GM19193 (cell line): ENCODE results near the gene LRPAP1.

Experiments used
- POLR2A ChIP-seq: IDR thresholded peaks from 4 replicates; pipeline ENCODE4 v1.6.1; 2011; ENCODE audit not compliant: insufficient read depth, insufficient read length; ENCODE audit errors: extremely low read depth

The LRPAP1 gene

DNA sequence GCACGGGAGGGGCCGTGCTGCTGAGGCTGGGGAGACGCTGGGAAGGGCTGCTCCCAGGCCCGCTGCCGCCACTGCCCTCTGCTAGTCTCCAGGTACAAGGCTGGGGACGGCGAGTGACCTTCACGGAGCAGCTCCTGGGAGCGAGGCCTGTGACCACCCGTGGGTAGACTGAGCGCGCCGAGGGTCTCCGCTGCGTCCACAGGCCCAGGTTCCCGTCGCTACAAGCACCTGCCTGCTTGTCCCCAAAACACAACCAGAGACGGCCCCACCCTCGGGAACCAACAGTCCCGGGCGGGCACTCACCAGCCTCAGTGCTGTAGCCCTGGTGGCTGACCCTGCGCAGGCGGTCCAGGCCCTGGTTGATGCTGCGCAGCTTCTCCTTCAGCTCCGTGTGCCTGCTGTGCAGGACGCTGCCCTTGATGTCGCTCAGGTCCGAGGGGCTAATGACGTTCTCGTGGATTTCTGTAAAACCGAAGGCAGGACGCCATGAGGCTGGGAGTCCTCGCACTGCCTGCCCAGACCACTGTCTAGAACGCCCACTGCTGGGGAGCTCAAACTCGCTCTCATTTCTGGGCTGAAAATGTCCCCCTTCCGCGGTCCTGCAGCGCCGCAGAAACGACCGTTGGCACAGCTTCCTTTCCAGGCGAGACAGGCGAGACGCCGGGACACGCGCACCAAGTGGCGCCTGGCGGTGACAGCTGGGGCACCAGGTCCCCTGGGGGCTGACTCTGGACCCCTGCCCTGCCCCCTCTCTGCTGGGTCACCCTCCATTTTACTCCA is 14.3 kb downstream of the LRPAP1 start:
- TF ChIP-seq POLR2A, result no peak

DNA sequence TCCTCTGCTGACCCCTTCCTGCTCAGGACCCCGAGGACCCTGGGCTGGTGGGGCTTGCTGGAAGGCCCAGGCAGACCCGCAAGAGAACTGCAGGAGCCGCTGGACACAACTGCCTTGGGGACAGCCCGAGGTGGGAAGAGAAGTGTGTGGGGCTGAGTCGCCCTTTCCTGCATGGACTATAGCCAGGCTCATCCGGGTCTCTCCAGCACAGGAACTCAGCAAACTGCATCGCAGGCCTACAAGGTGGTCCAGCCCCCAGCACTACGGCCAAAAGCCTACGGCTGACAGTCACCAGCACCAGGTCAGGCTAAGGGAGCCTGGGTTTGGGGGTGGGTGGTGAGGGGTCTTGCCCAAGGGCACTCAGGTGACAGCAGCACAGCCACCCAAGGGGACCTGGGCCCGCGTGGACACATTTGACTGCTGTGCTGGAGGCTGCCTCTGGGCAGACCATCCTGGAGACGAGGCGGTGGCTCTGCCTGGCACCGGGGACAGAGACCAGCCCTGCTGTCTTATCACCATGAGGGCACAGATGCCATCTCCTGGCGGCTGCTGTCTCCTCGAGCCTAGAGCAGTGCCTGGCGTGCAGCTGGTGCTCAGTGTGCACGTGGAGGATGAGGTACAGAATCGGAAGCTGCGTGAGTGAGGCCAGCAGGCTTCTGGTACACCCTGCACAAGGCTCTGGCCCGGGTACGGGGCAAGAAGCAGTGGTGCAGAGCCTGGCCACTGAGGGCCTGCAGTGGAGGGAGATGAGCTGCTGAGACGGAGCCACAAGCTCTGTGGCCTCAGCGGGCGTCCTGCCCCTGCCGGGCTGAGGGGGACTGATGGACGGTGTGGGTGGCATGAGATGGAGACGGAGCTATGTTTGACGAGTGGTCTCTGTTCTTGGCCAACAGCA is 15.1 kb downstream of the LRPAP1 start:
- no peak for TF ChIP-seq POLR2A

DNA sequence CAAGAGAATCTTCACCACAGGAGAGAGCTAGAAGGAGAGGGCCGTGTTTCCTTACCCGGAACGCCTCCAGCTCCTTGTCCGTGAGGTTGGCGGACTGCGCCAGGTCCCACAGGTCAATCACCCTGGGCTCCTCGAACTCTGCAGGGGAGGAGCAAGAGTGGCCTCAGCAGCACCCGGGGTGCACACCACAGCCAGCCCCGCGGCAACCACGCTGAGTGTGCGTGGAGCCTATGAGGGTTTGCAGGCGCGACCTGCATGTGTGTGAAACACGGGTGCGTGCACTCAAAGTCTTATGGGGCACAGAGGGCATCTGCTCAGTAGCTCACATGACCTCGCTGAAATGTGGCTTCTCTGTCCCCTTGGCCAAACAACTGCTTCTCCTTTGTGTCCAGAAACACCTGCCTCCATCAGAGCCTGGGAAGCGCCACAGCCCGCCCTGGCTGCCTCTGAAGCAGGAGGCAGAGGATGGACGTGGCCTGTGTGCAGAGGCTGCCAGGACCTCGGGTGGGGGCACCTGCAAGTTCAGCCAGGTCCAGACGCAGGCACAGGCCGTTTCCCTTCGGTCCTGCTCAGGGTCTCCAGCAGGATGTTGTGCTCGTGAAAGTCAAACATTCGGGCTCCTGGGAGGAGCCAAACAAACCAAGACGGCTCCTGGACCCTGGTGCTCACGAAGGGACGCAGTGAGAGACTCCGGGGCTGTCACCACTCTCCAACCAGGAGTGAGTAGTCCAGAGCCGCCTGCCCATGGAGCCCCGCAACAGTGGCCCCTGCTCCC is 16.0 kb downstream of the LRPAP1 start:
- no peak for TF ChIP-seq POLR2A

DNA sequence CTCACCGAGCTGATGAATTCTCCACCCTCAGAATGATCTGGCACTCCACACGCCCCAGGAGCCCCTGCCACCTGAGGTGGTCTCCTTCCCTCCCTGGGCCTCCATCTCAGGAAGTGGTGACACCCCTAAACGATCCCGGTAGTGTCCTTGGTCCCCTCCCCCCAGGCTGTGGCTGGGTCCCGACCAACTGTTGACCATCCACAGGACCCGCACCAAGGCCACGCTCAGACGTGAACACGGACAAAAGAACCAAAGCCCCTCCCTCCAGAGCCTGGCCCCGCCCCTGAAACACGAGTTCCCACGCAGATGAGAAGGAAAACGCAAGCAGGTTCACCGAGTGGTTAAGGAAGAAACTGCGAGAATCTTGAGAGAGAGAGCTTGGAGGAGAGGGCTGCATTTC is 16.6 kb downstream of the LRPAP1 start:
- TF ChIP-seq POLR2A, result no peak

DNA sequence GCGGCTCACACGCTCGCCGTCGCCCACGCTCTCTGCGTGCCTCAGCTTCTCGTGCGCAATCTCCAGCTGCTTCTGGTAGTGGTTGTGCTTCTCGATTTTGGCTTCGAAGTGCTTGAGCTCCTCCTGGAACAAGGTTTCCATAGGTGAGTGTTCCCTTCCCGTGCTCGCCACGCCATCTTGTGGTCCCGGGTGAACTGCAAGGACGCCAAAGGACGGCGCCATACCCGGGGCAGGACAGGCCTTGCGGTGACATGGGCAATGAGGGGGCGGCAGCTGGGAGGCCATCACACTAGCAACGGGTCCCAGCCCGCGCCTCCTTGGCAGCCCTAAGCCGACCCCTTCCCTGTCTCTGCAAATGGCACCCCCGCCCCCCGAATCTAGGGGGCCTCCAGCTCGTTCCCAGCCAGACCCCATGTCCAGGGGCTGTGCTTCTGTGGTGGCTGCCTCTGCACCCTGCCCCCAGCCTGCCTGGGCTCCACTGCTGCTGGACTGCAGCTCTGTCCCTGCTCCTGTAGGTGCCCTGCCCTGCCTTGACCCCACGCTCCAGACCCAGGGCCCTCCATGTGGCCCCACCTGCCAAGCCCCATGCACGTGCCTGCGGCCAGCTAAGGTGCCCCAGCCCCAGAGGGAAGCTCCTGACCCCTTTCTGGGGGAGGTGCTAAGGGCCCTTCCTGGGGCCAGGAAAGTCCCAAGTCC is 17.3 kb downstream of the LRPAP1 start:
- no peak for TF ChIP-seq POLR2A

DNA sequence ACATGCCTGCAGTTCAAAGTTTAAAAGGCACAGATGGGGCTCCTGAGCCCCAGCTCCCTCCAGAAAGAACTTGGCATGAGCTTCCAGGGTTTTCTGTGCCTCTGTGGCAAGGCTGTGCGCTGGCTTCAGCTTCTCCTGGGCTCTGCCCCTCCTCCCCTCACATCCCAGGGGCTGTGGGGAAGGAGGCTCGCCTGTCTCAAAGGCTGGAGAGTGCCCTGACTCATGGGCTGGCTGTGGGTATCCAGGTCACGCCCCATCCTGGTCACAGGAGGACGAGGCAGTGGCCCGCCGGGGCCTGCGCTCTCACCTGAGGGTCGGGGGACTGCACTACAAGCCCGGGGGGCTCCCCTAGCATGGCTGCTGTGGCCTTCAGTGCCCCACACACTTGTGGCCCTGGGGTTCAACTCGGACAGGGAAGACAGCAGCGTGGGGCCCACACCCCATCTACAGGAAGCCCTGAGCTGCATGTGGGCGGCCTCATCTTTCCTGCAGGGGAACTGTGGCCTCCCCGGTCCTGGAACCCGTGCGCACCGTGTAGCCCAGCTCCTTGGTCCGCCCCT is 17.9 kb downstream of the LRPAP1 start:
- no peak for TF ChIP-seq POLR2A

DNA sequence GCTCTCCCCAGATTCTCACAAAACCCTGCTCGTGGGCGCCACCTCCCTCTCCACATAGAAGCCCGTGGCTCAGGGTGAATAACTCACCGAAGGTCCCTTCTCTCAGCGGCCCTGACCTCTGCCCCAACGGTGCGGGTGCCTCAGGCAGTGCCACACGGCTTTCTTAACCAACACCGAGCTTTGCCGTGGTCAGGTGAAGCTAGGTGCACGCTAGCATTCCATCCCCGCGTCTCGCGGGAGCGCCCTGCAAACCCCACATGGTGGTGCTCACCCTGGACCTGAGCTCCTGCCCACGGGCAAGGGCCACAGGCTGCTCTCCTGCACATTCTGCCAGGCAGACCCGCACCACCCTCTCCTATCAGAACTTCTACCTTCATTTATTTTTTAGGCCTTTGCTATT is 18.4 kb downstream of the LRPAP1 start:
- TF ChIP-seq POLR2A, result no peak

DNA sequence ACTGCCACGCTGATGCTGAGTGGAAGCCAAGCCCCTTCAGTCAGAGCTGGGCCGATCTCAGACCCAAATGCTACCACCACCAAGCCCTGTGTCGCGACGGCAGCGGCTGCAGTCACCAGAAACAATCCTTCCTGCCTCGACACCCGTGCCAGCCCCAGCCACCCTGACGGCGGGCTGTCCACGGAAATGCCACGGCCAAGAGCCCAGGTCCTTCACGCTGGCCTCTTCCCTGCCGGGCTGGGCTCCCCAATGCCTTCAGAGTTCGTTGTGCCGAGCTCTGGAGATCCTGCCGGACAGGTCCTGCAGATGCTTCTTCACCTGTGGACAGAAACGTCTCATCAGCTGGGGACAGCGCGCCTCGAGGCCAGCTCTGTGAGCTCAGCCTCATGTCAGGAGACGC is 19.5 kb downstream of the LRPAP1 start:
- no peak for TF ChIP-seq POLR2A

DNA sequence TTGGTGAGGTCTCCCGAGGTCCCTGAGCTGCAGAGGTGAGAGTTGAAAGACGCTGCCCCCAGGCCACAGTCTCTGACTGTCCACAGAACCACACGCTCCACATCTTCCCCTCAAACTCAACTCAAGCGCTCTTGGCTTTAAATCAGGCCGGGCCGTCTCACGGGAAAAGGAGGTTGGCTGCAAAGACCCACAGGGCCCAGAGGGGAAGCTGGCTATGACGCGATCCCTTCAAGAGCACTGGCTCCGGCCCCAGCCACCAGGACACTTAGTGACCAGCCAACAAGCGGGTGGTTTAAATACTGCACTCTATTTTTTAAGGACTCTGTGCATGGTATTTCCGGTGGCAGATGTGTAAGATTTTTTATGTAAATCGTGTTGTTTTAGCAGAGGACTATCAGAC is 19.9 kb downstream of the LRPAP1 start:
- no peak for TF ChIP-seq POLR2A

DNA sequence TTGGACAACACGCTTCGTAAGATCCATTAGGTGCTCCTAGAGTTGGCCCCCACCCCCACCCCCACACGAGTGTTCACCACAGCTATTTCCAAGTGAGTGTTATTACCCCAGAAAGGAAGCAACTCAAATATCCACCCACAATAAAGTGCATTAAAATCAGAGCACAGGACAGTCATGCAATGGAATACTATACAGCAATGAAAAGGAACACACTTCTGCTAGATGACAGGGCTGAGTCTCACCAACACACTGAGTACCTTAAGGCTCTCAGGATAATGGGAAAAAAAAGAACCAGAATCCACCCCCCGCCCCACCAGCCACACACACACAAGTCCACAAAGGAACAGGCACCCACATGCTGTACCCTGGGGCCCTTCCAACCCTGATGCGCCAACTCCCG is 21.0 kb downstream of the LRPAP1 start:
- no peak for TF ChIP-seq POLR2A

DNA sequence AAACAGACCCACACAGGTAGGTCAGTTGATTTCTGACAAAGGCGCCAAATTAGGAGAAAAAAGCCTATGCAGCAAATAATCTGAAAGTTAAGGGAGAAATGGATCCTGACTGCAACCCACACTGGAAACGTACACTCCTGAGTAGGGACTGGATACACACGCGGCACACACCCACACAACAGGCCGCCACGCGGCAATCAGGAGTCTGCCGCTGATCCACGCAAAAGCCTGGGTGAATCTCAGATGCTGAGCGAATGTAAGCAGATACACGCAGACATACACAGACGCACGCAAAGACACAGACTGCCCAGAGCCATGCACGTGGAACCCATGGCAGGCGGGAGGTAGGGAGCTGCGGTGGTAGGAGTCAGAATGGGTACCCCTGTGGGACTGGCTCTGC is 21.7 kb downstream of the LRPAP1 start:
- TF ChIP-seq POLR2A, result no peak

DNA sequence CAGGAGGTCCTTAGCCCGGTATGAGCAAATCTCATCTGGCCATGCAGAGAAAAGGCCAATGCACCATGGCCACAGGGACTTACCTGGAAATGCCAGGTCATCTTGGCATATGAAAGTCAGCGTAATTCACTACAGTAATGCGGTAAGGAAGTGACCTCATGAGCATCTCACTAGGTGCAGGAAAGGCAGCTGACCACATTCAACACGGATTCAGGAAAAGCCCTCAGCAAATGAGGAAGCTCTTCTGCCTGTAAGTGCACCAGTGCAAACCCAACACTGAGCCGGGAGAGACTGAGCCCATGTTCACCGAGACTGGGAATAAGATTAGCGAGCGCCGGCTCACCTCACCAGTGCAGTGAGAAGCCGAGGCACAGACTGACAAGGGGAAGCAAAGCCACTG is 23.7 kb downstream of the LRPAP1 start:
- no peak for TF ChIP-seq POLR2A

DNA sequence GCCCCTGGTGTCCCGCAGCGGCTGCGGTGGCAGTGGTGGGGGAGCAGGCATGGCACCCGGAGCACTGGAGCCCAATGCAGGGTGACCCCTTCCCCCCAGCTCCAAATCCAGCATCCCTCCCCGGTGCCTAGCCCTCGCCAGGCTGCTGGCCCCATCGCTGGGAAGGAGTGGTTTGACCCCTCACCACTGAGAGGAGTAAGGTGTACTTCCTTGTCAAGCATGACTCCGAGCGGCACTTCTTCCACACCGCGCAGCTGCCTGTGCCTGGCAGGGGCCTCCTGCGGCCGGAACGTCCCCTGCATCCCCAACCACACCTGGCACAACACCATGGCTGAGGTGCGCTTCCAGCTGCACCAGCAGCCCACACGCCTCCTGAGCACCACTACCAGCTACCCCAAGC is 27.0 kb downstream of the LRPAP1 start:
- no peak for TF ChIP-seq POLR2A
